SIG-M5 treated with dmso at 0.1 percent for 504 hours (cell line): Measurements from ENCODE around the gene MTR.

Source experiments
- DNase-seq: peaks from one replicate; lab custom pipeline; 2025; ENCODE audit not compliant: unreplicated experiment; lab: John Stamatoyannopoulos, UW

Gene MTR

GRCh38 chr1:236862219-236862591, 67.1 kb downstream of the MTR start:
- DNase-seq, result no peak

- no peak for DNase-seq
Measured at GRCh38 chr1:236862615-236863211, 67.6 kb downstream of the MTR start.

GRCh38 chr1:236864211-236864610, 69.1 kb downstream of the MTR start:
- no peak for DNase-seq

- DNase-seq, result no peak
Measured at GRCh38 chr1:236864996-236865817, 70.1 kb downstream of the MTR start.

GRCh38 chr1:236865818-236866155, 70.7 kb downstream of the MTR start:
- DNase-seq, result peak; percentile 33

GRCh38 chr1:236868625-236869467, 73.8 kb downstream of the MTR start:
- DNase-seq, result peak; percentile 68

GRCh38 chr1:236869911-236870310, 74.8 kb downstream of the MTR start:
- peak; percentile 49 for DNase-seq

- peak; percentile 98 for DNase-seq
Measured at GRCh38 chr1:236870721-236871120, 75.6 kb downstream of the MTR start.

- DNase-seq, result no peak
Measured at GRCh38 chr1:236872075-236872666, 77.1 kb downstream of the MTR start.

GRCh38 chr1:236875975-236876374, 80.9 kb downstream of the MTR start:
- DNase-seq, result no peak

- DNase-seq, result no peak
Measured at GRCh38 chr1:236877661-236878060, 82.6 kb downstream of the MTR start.

- DNase-seq, result no peak
Measured at GRCh38 chr1:236880209-236880608, 85.1 kb downstream of the MTR start.

- no peak for DNase-seq
Measured at GRCh38 chr1:236882678-236883077, 87.6 kb downstream of the MTR start.

GRCh38 chr1:236886199-236886598, 91.1 kb downstream of the MTR start:
- no peak for DNase-seq

GRCh38 chr1:236887081-236887480, 92.0 kb downstream of the MTR start:
- DNase-seq, result no peak

GRCh38 chr1:236888126-236888525, 93.0 kb downstream of the MTR start:
- no peak for DNase-seq

- DNase-seq, result no peak
Measured at GRCh38 chr1:236888903-236889302, 93.8 kb downstream of the MTR start.

GRCh38 chr1:236890152-236891056, 95.3 kb downstream of the MTR start:
- no peak for DNase-seq

GRCh38 chr1:236893626-236894545, 98.8 kb downstream of the MTR start:
- DNase-seq, result no peak
